ENCODE results near the gene USP6NL.

GRCh38 chr10:11602919-11603523 is 8.4 kb downstream of the USP6NL start:
- TF ChIP-seq, protein P1, sequence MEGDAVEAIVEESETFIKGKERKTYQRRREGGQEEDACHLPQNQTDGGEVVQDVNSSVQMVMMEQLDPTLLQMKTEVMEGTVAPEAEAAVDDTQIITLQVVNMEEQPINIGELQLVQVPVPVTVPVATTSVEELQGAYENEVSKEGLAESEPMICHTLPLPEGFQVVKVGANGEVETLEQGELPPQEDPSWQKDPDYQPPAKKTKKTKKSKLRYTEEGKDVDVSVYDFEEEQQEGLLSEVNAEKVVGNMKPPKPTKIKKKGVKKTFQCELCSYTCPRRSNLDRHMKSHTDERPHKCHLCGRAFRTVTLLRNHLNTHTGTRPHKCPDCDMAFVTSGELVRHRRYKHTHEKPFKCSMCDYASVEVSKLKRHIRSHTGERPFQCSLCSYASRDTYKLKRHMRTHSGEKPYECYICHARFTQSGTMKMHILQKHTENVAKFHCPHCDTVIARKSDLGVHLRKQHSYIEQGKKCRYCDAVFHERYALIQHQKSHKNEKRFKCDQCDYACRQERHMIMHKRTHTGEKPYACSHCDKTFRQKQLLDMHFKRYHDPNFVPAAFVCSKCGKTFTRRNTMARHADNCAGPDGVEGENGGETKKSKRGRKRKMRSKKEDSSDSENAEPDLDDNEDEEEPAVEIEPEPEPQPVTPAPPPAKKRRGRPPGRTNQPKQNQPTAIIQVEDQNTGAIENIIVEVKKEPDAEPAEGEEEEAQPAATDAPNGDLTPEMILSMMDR (IDR thresholded peaks at IDR 0.05), result no peak
- no peak for TF ChIP-seq POLR2A (IDR thresholded peaks at IDR 0.05)
